ENCODE results near the gene CCDC92B.
"Not testable (repeated sequence)": the region's sequence is repeated elsewhere in the genome, so short reads cannot be mapped to it uniquely, and the experiment has no call there.

CCDC92B gene

DNA sequence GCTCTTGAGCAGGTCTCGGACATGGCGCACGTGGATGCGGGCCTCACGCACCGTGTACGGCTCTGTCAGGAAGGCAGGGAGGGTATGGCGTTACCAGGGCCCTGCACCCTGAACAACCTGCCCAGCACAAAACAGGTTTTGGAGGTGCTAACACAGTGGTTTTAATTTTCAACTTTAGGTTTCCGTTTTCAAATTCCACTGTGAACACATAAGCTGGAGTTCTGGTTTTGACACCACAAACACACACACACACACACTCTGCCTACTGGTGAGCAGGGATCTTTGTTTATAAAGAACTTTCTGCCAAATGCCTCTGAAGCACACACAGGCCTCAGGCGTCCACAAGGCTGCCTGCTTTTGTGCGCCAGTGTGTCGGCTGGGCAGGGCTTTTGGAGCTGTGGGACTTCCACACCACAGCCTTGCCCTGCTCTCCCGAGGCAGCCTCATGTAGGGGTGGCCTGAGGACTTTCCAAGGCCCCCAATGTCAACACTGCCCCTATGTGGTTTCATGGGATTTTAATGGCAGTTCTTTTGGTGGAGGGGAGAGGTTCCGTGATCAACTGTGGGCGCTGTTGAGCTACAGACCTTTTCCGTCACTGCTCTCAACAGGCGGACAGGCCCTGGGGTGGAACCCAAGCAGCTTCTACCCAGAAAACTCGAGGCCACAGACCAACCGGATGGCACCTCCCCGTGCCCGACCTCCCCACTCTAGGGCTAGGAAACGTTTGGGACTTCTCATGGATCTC lies 47.3 kb downstream of the CCDC92B start:
- FAIRE-seq, result no peak

DNA sequence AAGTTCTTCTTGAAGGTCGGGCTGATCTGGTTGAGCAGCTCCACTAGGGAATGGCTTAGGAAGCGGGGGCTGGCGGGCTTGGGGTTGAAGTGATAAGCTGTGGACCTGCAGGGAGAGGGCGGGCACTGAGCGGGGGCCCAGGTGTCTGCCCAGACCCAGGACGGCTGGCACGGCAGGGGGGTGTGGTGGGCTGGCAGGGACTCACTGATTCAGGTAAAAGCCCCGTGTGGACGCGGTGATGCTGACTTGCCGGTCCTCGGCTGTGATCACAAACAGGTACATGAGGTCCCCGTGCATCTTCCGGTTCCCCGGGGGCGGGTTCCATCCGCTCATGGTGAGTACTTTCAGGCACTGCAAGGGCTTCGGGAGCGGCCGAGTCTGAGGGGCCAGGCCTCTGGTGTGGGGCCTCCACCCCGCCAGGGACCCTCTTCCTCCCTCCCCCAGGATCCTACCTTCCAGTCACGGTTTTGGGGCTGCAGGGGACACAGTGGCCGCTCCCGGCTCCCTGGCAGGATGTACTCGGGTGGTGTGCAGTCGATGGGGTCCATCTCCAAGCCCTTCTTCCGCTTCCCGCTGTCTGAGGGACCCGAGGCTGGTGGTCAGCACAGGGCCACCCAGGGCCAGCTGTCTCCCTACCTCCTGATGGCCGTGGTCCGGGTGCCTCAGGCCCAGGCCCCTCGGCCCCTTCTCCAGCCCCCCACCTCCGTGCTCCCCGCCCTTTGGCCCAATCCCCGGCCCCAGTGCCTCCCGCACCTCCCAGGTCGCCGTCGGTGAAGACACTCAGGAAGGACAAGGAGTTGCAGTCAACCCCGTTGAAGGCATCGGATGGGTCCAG lies 48.1 kb downstream of the CCDC92B start:
- FAIRE-seq, result no peak

DNA sequence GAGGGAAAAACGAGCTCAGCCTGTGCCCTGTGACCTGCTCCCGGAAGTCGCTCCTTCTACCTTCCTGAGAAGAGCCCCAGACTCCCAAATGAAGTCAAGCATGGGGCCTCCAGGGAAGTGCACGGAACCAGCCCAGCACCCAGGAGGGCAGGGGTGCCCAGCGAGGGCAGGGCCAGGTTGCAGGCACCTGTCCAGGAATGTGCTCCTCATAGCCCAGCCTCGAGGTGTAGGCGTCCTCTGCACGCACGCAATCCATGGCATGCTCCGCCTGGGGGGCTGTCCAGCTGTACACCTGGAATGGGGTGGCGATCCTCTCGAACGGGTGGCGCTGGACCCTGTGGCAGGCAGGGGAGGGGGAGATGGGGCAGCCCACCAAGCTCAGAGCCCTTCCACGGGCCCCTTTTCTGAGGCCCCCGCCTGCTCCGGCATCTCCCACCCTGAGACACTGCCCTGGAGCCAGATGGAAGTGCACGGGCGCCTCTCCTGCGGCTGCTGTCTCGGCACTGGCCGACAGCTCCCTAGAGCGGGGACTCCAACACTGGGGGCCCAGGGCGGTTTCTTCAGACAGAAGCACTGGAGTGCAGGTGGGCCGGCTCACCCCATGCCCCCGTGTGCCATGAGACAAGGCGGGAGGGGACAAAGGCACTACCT lies 48.8 kb downstream of the CCDC92B start:
- FAIRE-seq, result no peak

DNA sequence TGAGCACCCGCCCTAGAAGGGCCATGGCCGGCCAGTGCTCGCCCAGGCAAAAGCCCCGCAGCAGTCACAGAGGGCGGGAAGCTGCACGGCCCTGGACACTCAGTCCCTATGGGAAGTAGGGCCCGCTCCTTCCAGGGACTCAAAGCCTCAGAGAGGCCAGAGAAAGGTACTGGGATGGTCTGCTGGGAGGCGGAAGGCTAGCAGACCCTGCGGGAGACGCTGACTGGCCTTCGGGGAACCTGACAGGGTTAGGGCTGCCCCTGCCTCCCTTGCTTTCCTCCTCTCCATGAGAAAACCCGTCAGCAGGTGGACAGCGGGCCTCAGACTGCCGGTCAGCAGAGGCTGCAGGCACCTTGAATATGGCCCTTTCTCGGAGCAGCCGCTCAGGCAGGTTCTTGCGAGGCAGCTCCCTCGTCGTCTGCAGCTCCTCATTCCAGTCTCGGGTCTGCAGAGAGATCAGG lies 49.4 kb downstream of the CCDC92B start:
- no peak for FAIRE-seq

DNA sequence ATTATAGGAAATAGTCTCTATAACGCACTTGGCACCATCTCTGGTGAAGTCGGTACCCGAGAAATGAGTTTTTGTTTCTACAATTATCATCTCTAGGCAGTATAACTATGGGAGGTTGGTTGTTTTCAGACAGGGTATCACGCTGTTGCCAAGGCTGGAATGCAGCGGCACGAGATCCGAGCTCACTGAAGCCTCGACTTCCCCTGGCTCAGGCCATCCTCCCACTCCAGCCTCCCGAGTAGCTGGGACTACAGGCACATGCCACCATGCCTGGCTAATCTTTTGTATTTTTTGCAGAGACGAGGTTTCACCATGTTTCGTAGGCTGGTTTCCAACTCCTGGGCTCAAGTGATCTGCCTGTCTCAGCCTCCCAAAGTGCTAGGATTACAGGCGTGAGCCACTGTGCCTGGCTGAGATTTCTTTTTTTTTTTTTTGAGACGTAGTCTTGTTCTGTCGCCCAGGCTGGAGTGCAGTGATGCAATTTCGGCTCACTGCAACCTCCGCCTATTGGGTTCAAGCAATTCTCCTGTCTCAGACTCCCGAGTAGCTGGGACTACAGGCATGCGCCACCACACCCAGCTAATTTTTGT lies 50.1 kb downstream of the CCDC92B start:
- not testable (repeated sequence) for FAIRE-seq

DNA sequence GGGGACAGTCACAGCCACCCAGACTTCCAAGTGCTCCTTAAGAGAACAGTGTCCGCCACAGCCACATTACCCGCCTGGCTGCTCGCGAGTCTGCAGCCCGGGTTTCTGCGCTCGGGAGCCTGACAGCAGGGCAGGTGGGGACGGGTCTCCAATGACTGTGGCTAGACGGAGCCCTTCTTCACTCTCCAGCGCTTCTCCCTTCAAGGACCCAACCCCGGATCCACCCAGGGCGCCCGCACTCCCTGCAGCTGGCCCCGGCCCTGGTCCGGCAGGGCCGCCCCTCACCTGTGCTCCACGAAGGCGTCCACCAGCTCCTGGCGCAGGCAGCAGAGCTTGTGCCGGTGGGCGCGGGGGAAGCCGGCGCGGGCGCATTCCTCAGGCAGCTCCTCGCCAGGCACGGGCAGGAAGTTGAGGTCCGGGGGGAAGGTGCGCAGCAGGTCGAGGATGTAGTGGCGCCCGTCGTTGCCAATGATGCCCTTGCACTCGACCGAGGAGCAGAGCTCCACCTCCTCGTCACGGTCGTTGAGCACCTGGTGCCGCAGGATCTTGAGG lies 51.8 kb downstream of the CCDC92B start:
- no peak for FAIRE-seq

DNA sequence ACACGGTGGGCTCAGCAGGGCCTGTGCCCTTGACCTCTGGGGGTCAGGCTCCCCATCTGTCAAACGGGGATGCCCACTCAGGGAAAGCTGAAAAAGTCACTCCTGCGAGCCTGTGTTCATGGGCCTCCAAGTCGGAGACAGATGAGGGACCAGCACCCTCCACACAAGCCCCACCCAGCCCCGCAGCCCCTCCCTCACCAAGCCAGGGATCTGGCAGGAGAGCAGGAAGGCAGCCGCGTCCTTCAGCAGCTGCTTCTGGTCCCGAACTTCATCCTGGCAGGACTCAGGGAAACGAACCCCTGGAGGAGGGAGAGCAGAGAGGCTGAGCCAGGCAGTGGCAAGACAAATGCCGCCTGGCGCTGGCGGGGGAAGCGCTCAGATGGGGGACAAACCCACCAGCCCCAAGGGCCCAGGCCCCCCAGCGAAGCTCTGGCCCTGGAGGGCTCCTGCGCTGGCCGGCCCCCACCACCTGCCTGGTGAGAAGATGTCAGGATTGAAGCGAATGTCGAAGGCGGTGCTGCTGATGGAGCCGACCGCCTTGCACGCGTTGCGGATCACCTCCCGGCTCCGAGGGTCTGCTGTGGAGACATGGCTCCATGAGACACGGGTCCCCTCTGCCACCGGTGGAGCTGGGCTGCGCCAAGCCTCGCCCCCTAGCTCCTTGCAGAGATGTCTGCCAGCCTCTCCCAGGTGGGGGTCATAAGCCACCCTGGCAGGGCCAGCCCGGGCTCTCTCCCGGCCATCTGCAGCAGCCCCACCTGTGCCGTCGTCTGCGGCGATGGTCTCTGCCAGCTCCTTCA lies 53.3 kb downstream of the CCDC92B start:
- FAIRE-seq, result no peak

DNA sequence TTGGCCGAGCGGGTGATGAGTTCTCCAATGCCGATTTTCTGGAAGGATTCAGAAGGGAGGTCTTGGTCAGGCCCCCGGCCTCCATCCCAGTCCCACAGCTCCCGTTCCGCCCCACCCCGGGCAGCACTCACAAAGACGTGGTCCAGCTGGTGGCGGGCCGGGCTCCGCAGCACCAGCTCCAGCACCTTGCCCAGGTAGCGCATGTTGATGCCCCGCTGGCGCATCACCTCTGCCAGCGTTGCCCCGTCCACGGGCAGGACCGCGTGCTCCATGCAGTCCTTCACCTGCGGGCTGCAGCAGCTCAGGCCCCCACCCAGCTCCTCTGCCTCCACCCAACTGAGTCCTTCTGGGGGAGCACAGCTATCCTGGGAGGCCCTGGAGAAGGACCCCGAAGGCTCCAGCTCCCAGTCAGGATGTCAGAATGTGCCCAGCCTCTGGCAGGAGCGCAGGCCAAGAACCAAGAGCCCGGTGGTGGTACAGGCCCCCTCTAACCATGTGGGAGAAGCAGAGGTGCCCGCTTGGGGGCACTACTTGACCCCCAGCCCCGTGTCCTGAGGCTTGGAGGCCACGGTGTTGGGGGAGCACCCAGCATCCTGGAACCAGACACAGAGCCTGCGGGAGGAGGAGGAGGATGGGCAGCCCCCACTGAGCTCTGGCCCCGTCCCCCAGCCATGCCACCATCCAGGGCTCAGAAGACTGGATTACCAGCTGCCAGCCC lies 54.0 kb downstream of the CCDC92B start:
- FAIRE-seq, result no peak

DNA sequence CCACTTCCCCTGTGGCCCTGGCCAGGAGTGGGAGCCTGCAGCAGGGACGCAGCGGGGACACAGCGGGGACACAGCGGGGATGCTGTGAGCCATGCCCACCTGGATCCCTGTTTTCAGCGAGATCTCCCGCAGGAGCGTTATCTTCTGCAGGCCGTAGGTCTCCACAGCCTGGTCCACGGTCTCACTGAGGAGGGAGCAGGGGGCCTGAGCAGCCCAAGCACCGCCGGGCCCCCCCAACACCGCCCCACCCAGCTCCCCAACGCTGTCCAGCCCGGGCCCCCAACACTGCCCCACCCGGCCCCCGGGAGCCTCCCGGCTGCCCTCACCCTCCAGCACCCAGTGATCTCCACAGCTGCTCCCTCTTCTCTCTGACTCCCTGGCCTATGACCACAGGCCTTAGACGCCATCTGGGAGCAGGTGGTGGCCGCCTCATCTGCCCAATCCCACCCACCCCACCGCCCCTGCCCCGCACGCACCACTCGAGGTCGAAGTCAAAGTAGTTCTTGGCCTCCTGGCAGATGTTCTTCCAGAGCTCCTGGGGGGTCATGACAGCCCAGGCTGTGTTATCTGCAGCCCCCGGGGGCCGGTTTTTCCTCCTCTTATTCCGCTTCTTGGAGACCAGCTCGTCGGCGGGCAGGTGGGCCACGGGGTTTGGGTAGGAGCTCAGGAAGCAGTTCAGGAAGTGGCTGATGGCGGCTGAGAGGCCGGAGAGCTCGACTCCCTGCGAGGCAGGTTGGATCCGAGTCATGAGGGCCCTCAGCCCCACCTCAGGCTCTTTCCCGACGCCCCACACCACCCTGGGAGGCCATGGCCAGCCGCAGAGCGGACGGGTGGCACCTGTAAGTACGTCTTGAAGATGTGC lies 54.8 kb downstream of the CCDC92B start:
- FAIRE-seq, result no peak

DNA sequence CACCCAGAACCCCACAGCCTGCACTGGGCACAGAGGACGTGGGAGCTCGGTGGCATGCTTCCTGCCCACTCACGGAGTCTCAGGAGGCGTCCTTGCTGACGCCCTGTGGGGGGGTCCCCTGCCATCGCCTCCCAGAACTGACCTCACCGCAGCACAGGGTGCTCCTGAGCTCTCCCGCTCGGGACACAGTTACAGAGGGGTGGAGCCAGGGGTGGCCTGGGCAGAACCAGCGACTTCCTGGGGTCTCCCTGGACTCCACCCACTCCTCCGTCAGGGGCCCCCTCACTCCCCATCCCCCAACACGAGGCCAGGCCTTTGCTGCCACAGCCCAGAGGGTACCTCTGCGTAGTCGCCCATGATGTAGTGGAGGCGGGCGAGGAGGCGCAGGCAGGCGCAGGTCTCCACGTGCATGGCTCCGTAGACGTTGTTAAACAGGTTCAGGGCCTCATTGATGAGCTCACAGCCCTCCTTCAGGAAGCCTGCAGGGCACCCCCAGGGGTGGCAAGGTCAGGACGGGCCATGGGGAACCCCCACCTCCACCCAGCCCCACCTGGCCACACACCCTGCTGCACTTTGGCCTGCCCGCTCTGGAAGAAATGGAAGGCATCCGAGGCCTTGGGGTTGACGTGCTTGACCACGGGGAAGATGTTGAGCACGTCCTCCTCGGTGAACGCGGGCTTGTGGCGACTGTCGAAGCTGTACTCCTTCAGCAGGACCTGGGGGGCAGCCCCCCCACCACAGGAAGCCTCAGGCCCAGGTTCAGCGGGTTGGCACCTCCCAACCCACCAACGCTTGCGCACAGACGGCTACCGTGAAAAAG lies 55.7 kb downstream of the CCDC92B start:
- no peak for FAIRE-seq

DNA sequence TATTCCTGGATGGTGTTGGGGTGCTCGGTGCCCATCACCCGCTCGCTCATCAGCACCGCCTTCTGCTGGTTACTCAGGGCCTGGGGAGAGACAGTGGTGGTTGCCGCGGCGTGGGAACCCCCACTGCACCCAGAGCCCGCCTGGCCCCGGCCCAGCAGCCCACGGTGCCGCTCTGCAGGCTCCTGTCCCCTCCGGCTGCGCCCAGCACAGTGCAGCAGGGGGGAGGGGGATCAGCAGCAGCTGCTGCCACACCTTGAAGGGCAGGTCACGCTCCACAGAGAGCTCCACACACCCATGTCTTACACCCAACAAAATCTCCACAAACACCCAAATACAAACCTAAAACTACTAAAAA lies 56.7 kb downstream of the CCDC92B start:
- no peak for FAIRE-seq

DNA sequence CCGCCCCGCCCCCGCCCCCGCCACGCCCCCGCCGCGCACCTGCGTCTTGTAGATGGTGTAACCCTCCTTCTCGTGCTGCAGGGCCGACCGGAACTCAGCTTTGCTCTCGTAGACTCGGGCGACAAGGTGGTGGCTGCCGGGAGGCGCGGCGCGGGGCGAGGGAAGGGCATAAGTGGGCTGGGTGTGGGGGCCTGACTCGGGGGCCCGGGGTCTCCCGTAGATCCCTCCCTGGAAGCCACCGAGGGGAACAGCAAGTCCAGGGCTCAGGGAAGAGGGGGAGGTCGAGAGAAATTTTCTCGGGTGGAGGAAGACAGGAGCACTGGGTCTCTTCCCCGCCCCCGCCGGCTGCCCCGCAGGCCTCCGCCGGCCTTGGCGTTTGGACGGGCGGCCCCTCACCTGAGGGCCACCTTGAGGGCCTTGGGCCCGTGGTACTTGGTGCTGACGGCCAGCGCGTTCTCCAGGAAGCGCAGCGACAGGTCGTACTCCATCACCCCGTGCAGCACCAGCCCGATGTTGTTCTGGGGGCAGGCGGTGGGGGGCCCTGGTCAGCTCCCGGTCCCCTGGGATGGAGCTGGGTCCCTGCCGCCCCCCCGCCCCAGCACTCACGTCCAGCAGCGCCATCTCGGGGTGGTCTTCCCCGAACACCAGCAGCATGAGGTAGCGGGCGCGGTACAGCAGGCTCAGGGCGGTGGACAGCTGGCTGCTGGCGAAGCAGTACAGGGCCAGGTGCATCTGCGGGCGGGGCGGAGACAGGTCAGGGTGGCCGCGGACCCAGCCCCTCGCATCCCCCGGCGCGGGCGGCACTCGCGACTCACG lies 57.3 kb downstream of the CCDC92B start:
- no peak for FAIRE-seq

DNA sequence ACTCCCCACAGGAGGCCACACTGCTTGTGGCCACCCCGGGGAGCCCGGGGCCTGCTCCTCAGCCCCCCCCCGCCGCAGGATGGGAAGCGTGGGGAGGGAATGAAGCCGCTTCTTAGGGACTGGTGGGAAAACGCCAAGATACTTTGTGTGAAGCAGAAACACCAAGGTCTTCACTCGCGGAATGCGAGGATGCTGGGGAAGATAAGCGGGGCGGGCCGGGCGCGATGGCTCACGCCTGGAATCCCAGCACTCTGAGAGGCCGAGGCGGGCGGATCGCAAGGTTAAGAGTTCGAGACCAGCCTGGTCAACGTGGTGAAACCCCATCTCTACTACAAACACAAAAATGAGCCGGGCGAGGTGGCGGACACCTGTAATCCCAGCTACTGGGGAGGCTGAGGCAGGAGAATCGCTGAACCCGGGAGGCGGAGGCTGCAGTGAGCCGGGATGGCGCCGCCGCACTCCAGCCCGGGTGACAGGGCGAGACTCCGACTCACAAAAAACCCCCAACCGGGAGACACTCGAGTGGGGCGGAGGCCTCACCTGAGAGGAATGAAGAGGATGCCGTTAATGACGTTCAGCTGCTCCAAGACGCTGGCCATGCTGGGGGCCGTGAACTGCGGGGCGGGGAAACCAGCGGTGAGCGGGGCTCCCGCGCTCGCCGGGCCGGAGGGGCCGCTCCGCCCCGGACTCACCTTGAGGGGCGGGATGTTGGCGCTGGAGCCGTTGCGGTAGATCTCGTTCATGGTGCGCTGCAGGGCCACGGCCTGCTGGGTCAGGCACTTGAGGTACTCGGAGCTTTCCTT lies 58.2 kb downstream of the CCDC92B start:
- FAIRE-seq, result no peak

DNA sequence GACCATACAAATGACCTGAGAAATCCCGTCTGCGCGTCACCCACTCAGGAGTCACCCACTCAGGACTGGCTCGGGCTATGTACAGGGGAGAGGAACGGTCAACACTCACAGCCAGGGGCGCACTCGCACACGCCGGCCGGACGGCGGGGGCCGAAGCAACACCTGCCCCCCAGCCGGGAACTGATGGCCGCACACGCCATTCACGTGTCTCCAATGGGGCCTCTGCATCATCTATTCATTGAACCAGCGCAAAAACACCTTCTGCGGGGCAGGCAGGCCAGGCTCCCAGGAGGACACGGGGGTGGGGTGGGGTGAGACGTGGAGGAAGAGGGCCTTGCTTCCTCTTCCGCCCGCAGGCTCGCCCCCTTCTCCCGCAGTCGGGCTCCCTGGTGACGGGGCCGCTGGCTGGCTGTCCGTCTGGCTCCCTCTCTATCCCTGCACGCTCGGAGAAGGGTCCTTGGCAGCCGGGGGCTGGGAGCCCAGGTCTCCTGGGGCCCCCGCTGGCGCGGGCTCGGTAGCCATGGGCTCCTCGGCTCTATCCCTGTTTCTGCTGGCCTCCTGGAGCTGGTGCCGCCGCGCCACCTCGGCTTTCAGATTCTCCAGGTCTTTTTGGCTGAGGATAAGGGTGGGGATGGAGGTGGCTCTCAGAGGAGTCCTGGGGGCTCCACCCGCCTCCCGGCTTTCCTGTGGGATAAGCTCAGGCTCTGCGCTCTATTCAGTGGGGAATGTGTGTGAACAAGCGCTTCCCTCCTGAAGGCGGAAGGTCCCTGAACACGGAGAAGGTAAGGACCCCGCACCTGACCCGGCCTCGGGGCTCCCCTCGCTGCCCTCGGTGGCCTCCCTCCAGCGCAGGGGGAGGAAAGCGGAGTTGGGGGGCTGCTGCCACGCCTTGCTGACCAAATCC lies 59.0 kb downstream of the CCDC92B start:
- FAIRE-seq, result no peak

DNA sequence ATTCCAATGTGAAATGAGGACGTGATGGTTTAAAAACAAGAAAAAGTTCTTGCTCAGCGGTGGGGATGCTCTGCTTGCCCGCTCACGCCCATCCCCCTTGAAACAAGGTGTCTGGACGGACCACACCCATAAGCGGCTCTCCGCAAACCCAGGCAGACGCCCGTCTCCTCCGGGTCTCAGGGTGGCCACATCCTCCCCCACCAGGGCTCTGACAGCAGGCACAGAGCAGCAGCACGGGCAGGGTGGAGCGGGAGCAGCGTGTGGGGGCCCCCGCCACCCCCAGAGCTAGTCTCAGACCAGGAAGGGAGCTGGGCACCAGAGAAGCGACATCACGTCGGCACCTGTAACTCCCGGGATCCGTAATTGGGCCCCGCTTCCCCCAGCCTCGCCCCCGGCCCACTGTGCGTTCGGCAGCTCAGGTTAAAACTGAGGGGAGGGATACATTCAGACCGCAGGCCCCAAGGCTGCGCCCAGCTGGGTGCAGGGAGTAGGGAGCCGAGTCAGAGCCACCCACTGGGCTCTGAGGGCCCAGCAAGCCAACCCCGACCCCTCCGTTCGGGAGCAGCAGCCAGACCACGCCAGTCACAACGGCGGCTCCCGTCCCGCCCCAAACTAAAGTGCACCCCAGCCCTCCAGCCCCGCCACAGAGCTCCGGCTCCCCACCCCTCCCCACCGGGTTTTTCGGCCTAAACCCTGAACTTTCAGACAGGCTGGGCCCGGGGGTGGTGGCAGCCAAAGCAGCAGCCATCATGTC lies 59.9 kb downstream of the CCDC92B start:
- no peak for FAIRE-seq
